Transverse colon (tissue), 4 donors: Measurements from ENCODE around the gene CIAPIN1. TPM values are rescaled to one million over a fixed set of nuclear protein-coding genes. Genes with fewer than 3 reads are reported as not detected.

Source experiments
- DNase-seq: peaks from one replicate; pipeline ENCODE4 v3.0.0-alpha.2; 2019
- H3K27ac ChIP-seq, 4 donors: fragments of 200-600 bp; sonication (generic); 2 replicates each; pipeline ENCODE4 v1.5.1; 2016 to 2018; ENCODE audit warnings: inconsistent platforms in 4 of 4
- H3K27me3 ChIP-seq: fragments of 200-600 bp; sonication (generic); 2 replicates; pipeline ENCODE4 v1.5.1; 2017; ENCODE audit warnings: inconsistent platforms
- H3K36me3 ChIP-seq, 4 donors: fragments of 200-600 bp; sonication (generic); 2 replicates each; pipeline ENCODE4 v1.5.1; 2017 to 2019; ENCODE audit warnings: inconsistent platforms in 4 of 4
- H3K4me1 ChIP-seq, 4 donors: fragments of 200-600 bp; sonication (generic); 2 replicates each; pipeline ENCODE4 v1.5.1; 2017 to 2020; ENCODE audit warnings: inconsistent platforms in 4 of 4
- H3K4me3 ChIP-seq, 4 donors: fragments of 200-600 bp; sonication (generic); 1 replicate in 1 of 4; 2 replicates in 3 of 4; pipeline versions ENCODE4 v1.5.1 to v1.6.1; 2017 to 2019; ENCODE audit warnings: inconsistent platforms in 4 of 4
- H3K9me3 ChIP-seq, 2 donors: fragments of 200-600 bp; sonication (generic); 2 replicates each; pipeline ENCODE4 v1.5.1; 2017 to 2019; ENCODE audit warnings: inconsistent platforms in 2 of 2
- CTCF ChIP-seq, 5 experiments: fragments of 200-600 bp in 3 of 5; fragments of 450-650 bp in 2 of 5; sonication (generic) in 3 of 5; IDR thresholded peaks; 1 replicate in 2 of 5; 2 replicates in 3 of 5; pipeline ENCODE4 v1.5.1; 2016 to 2017; ENCODE audit warnings: antibody characterized with exemption in 5 of 5, inconsistent platforms in 3 of 5, mild to moderate bottlenecking in 2 of 5, moderate library complexity in 1 of 5
- EP300 ChIP-seq: sonication (generic); formaldehyde crosslinking; IDR thresholded peaks from one replicate; pipeline ENCODE4 v1.6.1; 2017; ENCODE audit warnings: antibody characterized with exemption, low read depth
- POLR2A ChIP-seq: fragments of 450-650 bp; IDR thresholded peaks from one replicate; pipeline ENCODE4 v1.6.1; 2016; ENCODE audit warnings: antibody characterized with exemption, mild to moderate bottlenecking, moderate library complexity
- POLR2AphosphoS5 ChIP-seq, 3 donors: sonication (generic); formaldehyde crosslinking; IDR thresholded peaks; one replicate each; pipeline ENCODE4 v1.6.1; 2016; ENCODE audit warnings: antibody characterized with exemption in 3 of 3
- WGBS, 2 donors: methylation state at CpG; one replicate each; pipeline ENCODE4 v1.1.5; 2018; ENCODE audit warnings: low coverage in 1 of 2; 5-methylcytosine and 5-hydroxymethylcytosine counted together
- in situ Hi-C, 4 donors: fragments of 200-750 bp; cut with MboI; loops; one replicate each; pipeline versions ENCODE4 v1.15.0 to v1.15.1; 2017; ENCODE audit warnings: low sequenced_read_pairs in 3 of 4, low pct_ligation_motif_present in 1 of 4, low pct_unique_long_range_greater_than_20kb in 1 of 4
- intact Hi-C: fragments of 100-400 bp; cut with DNase I; formaldehyde crosslinking; loops from one replicate; pipeline ENCODE4 v1.15.1; 2023; ENCODE audit warnings: low total_unique reads
- total RNA-seq, 4 donors: library from RNA; depleted of rRNA; stranded (reverse); fragments of >200 nt; gene quantifications; one replicate each; pipeline ENCODE4 v1.1.0, GENCODE V29; 2016

Gene CIAPIN1
- total RNA-seq, 4 donors from 2014 or later, result 20.9 to 48.3 (median 40.5) TPM

GRCh38 chr16:57388359-57389086 is 58.7 kb downstream of the CIAPIN1 start:
- H3K27me3 ChIP-seq, result no peaks in the 10 kb centered on the region
- DNase-seq, result no peak

DNA sequence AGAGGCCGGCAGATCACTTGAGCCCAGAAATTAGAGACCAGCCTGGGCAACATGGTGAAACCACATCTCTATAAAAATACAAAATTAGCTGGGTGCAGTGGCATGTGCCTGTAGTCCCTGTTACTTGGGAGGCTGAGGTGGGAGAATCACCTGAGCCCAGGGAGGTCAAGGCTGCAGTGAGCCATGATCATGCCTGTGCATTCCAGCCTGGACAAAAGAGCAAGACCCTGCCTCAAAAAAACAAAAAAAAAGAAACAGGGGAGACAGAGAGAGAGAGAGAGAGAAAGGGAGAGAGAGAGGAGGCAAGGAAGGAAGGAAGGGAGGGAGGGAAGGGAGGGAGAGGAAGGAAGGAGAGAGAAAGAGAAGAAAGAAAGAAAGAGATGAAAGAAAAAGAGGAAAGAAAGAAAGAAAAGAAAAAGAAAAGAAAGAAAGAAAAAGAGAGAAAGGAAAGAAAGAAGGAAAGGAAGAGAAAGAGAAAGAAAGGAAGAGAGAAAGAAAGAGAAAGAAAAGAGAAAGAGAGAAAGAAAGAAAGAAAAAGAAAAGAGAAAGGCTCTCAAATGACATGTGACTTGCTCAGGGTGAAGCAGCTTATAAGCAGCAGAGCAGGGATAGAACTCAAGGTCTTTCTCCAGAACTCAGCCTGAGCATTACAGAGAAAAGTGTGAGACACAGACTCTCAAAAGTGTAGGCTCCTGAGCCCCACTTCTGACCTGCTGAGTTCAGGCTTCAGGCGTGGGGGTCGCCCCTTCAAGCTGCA is 59.4 kb downstream of the CIAPIN1 start:
- Histone ChIP-seq H3K4me1 (peaks cover 14 to 27% (median 16%) of the 10 kb centered on the region in 4 donors), H3K36me3 (no peaks in the 10 kb centered on the region), H3K4me3 (no peak overlapping the region), H3K27me3 (no peaks in the 10 kb centered on the region), H3K27ac (no peak overlapping the region), H3K9me3 (no peaks in the 10 kb centered on the region)
- no peak for DNase-seq
- in situ Hi-C loops, result no loop called here
- no peak for TF ChIP-seq POLR2A
- TF ChIP-seq CTCF (IDR thresholded peaks at IDR 0.05), result no peak
- TF ChIP-seq POLR2AphosphoS5 (IDR thresholded peaks at IDR 0.05), result no peak
- no peak for TF ChIP-seq EP300
- WGBS, 2 donors, result 55% methylated on average over 3 of the region's 3 CpGs; no CpG with 5 or more reads in 1 of the 2 donors
- intact Hi-C loops, result no loop called here

More at GRCh38 chr16:57388359-57389086, 58.7 kb downstream of the CIAPIN1 start:
- Histone ChIP-seq H3K4me1 (peaks cover 14 to 27% (median 16%) of the 10 kb centered on the region in 4 donors), H3K4me3 (no peak overlapping the region), H3K27ac (no peak overlapping the region), H3K9me3 (no peaks in the 10 kb centered on the region), H3K36me3 (no peaks in the 10 kb centered on the region)
- WGBS, 2 donors, result 61 to 76% methylated on average over 3 to 7 of the region's 7 CpGs
- in situ Hi-C loops (no loop called here), intact Hi-C loops (no loop called here)
- TF ChIP-seq EP300 (no peak), CTCF (IDR thresholded peaks at IDR 0.05) (no peak), POLR2A (no peak), POLR2AphosphoS5 (IDR thresholded peaks at IDR 0.05) (no peak)

DNA sequence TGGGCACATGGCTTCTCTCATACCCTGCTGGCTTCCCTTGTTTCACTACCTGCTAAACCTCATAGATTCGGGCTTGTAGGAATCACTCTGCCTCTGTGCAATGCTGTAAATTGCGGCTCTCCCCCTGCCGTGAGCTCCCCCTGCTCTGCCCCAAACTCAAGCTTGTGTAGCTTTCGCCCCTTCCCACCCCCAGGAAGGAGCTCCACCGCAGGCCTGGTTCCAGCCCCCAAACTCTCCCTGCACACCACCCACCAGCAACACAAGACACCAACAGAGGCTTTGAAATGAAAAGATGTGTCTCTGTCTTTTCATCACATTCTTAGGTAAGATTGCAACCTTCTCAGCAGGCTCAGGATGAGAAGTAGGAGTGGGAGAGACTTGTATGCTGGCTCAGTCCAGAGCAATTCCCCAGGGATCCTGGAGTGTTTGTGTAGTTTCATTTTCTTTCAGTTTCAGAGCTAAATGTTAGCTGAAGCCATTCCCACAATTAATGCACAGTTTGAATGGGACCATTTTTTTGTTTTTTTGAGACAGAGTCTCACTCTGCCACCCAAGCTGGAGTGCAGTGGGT is 60.7 kb downstream of the CIAPIN1 start:
- intact Hi-C loops, result no loop called here
- in situ Hi-C loops, result no loop called here
- Histone ChIP-seq H3K27ac (no peak overlapping the region), H3K9me3 (no peaks in the 10 kb centered on the region), H3K27me3 (no peaks in the 10 kb centered on the region), H3K36me3 (no peaks in the 10 kb centered on the region), H3K4me1 (peaks cover 14 to 27% (median 16%) of the 10 kb centered on the region in 4 donors), H3K4me3 (no peak overlapping the region)
- DNase-seq, result no peak
- WGBS, 2 donors, result 88% methylated on average over 5 of the region's 5 CpGs; no CpG with 5 or more reads in 1 of the 2 donors
- no peak for TF ChIP-seq POLR2AphosphoS5 (IDR thresholded peaks at IDR 0.05)
- no peak for TF ChIP-seq CTCF (IDR thresholded peaks at IDR 0.05)
- TF ChIP-seq POLR2A, result no peak
- no peak for TF ChIP-seq EP300

DNA sequence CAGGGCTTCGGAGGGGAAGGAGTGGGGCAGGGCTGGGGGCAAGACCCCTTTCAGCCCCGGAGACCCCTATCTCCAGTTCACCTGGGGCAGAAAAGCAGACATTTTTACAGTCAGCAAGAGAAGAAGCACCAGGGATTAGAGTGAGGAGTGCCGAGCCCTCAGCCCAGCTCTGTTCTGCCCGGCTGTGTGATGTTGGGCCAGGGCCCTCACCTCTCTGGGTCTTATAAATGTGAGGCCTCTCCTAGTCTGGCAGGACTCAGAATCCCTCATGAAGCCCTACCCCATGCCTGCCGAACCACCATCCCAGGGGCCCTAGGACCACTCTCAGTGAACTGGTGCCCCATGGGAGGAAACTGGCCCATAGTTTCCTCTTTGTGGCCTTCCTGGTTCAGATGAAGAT is 62.1 kb downstream of the CIAPIN1 start:
- intact Hi-C loops (no loop called here), in situ Hi-C loops (no loop called here)
- H3K4me1 ChIP-seq, result peaks cover 14 to 27% (median 16%) of the 10 kb centered on the region in 4 donors
- no peaks in the 10 kb centered on the region for H3K27me3 ChIP-seq
- 81% methylated on average over 5 of the region's 5 CpGs; no CpG with 5 or more reads in 1 of the 2 donors for WGBS, 2 donors
- no peaks in the 10 kb centered on the region for H3K9me3 ChIP-seq
- DNase-seq, result no peak
- no peak overlapping the region for H3K4me3 ChIP-seq
- H3K27ac ChIP-seq, result no peak overlapping the region
- TF ChIP-seq POLR2A (no peak), EP300 (no peak), POLR2AphosphoS5 (IDR thresholded peaks at IDR 0.05) (no peak), CTCF (IDR thresholded peaks at IDR 0.05) (no peak)
- H3K36me3 ChIP-seq, result no peaks in the 10 kb centered on the region
